ENCODE data around the gene IFNLR1. TPM values are rescaled to one million over a fixed set of nuclear protein-coding genes. Genes with fewer than 3 reads are reported as not detected.

IFNLR1 gene
- total and polyA plus RNA-seq, 12 donors: 1.8 to 11.5 (median 3.9) TPM

DNA sequence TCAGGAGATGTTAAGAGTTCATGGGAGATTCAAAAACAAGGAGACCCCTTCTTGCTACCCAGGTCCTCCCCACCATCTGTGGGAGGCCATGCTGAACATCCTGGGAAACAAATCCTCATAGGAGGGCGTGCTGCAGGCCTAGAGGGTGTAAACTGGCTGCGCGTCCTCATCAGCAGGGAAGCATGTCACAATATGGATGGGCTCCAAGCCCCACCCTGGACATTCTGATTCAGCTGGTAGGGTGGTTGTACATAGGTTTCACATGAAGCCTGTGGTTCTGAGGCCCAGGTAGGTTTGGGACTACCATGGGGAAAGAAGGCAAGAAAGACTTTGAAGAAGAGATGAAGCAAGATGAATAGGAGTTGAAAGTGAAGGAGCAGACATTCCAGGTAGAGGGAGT, 44.6 kb upstream of the IFNLR1 start:
- DNase-seq: no peak

DNA sequence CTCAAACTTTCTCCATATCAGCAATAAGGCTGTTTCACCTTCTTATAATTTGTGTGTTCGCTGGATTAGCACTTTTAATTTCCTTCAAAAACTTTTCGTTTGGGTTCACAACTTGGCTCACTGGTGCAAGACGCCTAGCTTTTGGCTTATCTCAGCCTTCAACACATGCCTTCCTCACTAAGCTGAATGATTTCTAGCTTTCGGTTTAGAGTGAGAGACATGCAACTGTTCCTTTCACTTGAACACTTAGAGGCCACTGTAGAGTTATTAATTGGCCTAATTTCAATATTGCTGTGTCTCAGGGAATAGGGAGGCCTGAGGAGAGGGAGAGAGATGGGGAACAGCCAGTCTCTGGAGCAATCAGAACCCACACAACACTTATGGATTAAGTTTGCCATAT, 41.2 kb upstream of the IFNLR1 start:
- TF ChIP-seq, protein P1, sequence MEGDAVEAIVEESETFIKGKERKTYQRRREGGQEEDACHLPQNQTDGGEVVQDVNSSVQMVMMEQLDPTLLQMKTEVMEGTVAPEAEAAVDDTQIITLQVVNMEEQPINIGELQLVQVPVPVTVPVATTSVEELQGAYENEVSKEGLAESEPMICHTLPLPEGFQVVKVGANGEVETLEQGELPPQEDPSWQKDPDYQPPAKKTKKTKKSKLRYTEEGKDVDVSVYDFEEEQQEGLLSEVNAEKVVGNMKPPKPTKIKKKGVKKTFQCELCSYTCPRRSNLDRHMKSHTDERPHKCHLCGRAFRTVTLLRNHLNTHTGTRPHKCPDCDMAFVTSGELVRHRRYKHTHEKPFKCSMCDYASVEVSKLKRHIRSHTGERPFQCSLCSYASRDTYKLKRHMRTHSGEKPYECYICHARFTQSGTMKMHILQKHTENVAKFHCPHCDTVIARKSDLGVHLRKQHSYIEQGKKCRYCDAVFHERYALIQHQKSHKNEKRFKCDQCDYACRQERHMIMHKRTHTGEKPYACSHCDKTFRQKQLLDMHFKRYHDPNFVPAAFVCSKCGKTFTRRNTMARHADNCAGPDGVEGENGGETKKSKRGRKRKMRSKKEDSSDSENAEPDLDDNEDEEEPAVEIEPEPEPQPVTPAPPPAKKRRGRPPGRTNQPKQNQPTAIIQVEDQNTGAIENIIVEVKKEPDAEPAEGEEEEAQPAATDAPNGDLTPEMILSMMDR (IDR thresholded peaks at IDR 0.05): no peak
- no peak for TF ChIP-seq POLR2A (IDR thresholded peaks at IDR 0.05)
- H3K36me3 ChIP-seq (replicated peaks in 1 of 2): no peaks in the 10 kb centered on the region
- intact Hi-C loops (cut with DNase I): no loop called here
- DNase-seq: no peak
- no peaks in the 10 kb centered on the region for H3K4me1 ChIP-seq (replicated peaks in 1 of 2)
- H3K27ac ChIP-seq: no peak overlapping the region
- no peak overlapping the region for H3K4me3 ChIP-seq
- no peaks in the 10 kb centered on the region for H3K9me3 ChIP-seq (replicated peaks in 1 of 3)
- WGBS, 4 donors: 72 to 79% (median 76%) methylated on average over 4 of the region's 4 CpGs
- no peaks in the 10 kb centered on the region for H3K27me3 ChIP-seq

More for the DNA sequence above, 44.6 kb upstream of the IFNLR1 start:
- intact Hi-C loops (cut with DNase I): no loop called here
- no peaks in the 10 kb centered on the region for H3K9me3 ChIP-seq (replicated peaks in 1 of 3)
- H3K4me3 ChIP-seq: no peak overlapping the region
- no peaks in the 10 kb centered on the region for H3K27me3 ChIP-seq
- 78 to 97% (median 94%) methylated on average over 1 to 3 of the region's 3 CpGs for WGBS, 4 donors
- no peaks in the 10 kb centered on the region for H3K4me1 ChIP-seq (replicated peaks in 1 of 2)
- H3K27ac ChIP-seq: no peak overlapping the region
- no peaks in the 10 kb centered on the region for H3K36me3 ChIP-seq (replicated peaks in 1 of 2)
- TF ChIP-seq, protein P1 (IDR thresholded peaks at IDR 0.05): no peak
- no peak for TF ChIP-seq POLR2A (IDR thresholded peaks at IDR 0.05)

DNA sequence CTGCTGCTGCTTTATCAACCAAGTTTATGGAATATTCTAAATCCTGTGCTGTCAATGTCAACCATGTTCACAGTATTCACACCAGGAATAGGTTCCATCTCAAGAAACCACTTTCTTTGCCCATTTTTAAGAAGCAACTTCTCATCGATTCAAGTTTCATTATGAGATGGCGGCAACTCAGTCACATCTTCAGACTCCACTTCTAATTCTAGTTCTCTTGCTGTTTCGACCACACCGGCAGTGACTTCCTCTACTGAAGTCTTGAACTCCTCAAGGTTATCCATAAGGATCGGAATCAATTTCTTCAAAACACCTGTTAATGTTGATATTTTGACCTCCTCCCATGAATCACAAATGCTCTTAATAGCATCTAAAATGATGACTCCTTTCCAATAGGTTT, 39.7 kb upstream of the IFNLR1 start:
- Histone ChIP-seq H3K9me3 (replicated peaks in 1 of 3) (no peaks in the 10 kb centered on the region), H3K4me1 (replicated peaks in 1 of 2) (no peaks in the 10 kb centered on the region), H3K36me3 (replicated peaks in 1 of 2) (no peaks in the 10 kb centered on the region), H3K27ac (no peak overlapping the region), H3K27me3 (no peaks in the 10 kb centered on the region), H3K4me3 (no peak overlapping the region)
- 75 to 84% (median 79%) methylated on average over 5 of the region's 5 CpGs for WGBS, 4 donors
- TF ChIP-seq POLR2A (IDR thresholded peaks at IDR 0.05): no peak
- TF ChIP-seq, protein P1 (IDR thresholded peaks at IDR 0.05): no peak
- DNase-seq: no peak
- intact Hi-C loops (cut with DNase I): no loop called here

DNA sequence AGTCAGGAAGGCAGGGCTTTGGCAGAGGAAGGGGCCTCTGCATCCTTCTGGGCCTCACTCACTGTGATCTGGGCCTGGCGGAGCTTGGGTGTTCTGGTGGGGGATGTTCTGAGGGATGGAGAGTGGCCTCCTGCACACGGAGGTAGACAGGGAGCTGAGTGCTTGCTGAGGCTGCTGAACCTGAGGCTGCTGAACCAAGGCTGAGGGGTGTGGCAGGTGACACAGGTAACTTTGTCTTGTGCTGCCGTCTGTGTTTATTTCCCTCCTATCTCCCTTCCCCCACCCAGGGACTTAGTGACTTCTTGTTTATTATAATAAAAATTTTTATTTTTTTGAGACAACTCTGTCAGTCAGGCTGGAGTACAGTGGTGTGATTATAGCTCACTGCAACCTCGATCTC, 37.7 kb upstream of the IFNLR1 start:
- WGBS, 4 donors: 76 to 88% (median 79%) methylated on average over 4 of the region's 4 CpGs

More for the DNA sequence above, 37.7 kb upstream of the IFNLR1 start:
- Histone ChIP-seq H3K4me1 (replicated peaks in 1 of 2) (no peaks in the 10 kb centered on the region), H3K27ac (no peak overlapping the region), H3K36me3 (replicated peaks in 1 of 2) (no peaks in the 10 kb centered on the region), H3K9me3 (replicated peaks in 1 of 3) (no peaks in the 10 kb centered on the region), H3K27me3 (no peaks in the 10 kb centered on the region), H3K4me3 (no peak overlapping the region)
- intact Hi-C loops (cut with DNase I): no loop called here
- no peak for TF ChIP-seq POLR2A (IDR thresholded peaks at IDR 0.05)
- TF ChIP-seq, protein P1 (IDR thresholded peaks at IDR 0.05): no peak
- DNase-seq: no peak
